Cardiac septum (tissue), 1 donor: ENCODE results near the gene H2BK1. TPM values are rescaled to one million over a fixed set of nuclear protein-coding genes. Genes with fewer than 3 reads are reported as not detected.

Experiments used
- DNase-seq: peaks from one replicate; pipeline ENCODE4 v3.0.0-alpha.2; 2020; ENCODE audit warnings: low spot score
- intact Hi-C: fragments of 100-400 bp; cut with DNase I; formaldehyde crosslinking; loops from one replicate; pipeline ENCODE4 v1.14.0; 2022
- total RNA-seq: library from RNA; stranded (reverse); fragmentation: NEBNext Ultra II Directional; extraction: Animal tissue kit (Norgen Biotek cat#: 25700); gene quantifications from one replicate; pipeline ENCODE4 v1.2.1, GENCODE V29; 2021
- donor health status: DM: no; HTN: no; CAD: no.

H2BK1 gene
- total RNA-seq, 1 donor from 2014 or later, result not detected

- DNase-seq, result no peak
- intact Hi-C loops, result no loop called here
Measured at GRCh38 chr7:151209588-151209987, 700 bp downstream of the H2BK1 start.

DNA sequence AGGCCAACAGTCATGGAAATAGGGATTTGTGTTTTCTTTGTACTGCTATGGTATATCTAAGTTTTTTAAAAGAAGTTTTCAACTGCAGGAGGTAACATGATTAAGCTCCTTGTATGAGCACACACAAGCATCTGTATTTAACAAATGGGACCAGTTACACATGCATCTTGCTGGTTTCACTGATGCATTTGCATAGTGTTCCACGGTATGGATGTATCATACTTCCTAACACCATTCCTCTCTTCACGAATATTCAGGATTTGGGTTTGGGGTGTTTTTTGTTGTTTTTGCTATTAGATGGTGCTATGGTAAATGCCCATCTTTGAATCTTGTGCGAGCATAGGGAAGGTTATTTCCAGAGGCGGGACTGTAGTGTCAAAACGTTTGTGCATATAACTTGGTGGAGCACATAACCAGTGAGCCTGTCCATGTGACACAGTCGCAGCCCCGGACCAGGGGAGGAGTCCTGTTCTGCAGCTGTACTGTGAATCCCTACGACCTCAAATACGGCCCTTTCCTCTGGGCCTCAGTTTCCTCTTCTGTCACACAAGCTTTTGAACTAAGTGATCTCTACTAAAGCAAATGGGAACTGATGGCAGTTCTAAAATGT is 1.9 kb downstream of the H2BK1 start:
- no peak for DNase-seq
- intact Hi-C loops, result no loop called here

DNA sequence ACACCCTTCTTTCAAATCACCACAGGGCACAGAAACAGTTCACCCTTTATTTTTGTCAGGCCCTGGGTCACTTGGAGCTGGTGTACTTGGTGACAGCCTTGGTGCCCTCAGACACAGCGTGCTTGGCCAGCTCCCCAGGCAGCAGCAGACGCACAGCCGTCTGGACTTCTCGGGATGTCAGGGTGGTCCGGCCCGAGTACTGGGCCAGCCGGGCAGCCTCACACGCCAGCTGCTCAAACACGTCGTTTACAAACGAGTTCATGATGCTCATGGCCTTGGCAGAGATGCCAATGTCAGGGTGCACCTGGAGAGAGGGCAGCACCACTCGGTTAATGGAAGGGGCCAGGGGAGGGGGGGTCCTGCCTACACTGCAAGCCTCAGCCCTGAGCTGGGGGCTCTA is 2.5 kb downstream of the H2BK1 start:
- intact Hi-C loops, result no loop called here
- DNase-seq, result no peak

- no peak for DNase-seq
- intact Hi-C loops, result no loop called here
Measured at GRCh38 chr7:151207315-151207714, 3.0 kb downstream of the H2BK1 start.

GRCh38 chr7:151206914-151207313 is 3.4 kb downstream of the H2BK1 start:
- DNase-seq, result no peak
- intact Hi-C loops, result no loop called here

GRCh38 chr7:151205730-151206129 is 4.6 kb downstream of the H2BK1 start:
- intact Hi-C loops, result no loop called here
- DNase-seq, result no peak

DNA sequence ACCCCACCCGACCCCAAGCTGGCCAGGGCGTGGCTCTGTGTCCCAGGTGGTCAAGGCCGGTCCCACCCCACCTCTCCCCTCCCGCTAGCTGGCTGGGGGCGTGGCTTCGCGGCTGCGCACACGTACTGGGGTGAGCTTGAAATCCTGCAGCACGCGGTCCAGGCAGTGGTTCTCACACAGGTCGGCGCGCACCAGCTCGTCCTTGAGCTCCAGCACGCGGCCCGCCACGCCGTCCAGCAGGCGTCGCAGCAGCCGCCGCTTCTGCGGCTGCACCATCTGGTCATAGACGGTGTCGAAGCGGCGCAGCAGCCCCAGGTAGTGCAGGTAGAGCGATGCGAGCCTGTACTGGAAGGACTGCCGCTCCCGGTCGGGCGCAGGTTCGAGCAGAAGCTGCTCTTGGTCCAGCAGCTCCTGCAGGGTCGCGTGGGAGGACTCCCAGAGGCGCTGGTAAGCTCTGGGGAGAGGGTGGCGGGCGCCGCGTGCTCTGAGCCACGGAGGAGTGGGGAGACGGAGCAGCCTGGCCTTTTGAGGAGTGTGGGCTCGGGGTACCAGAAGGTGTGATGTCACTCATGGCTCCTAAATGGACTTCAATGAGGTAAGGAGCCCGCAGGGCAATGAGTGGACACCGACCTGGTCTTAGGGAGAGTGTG is 5.8 kb downstream of the H2BK1 start:
- intact Hi-C loops, result no loop called here
- DNase-seq, result no peak

DNA sequence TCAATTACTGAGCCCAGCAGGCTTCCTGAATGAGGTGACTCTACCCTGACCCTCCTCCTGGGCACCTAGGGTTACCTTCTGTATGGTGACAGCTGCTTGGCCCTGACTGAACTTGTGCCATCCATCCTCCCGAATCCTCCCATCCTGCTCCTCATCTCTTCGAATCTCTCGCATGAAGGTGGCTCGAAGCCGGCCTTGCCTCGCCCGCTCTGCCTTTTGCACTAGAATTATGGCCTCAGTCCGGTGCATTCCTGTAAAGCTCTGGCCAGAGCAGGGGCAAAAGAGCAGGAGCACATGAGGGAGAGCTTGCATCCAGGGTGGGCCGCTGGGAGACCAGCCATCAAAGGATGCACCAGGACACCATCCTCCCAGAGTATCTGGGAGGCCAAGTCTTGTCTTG is 7.5 kb downstream of the H2BK1 start:
- no peak for DNase-seq
- intact Hi-C loops, result no loop called here

GRCh38 chr7:151201751-151202150 is 8.5 kb downstream of the H2BK1 start:
- DNase-seq, result no peak
- intact Hi-C loops, result no loop called here

DNA sequence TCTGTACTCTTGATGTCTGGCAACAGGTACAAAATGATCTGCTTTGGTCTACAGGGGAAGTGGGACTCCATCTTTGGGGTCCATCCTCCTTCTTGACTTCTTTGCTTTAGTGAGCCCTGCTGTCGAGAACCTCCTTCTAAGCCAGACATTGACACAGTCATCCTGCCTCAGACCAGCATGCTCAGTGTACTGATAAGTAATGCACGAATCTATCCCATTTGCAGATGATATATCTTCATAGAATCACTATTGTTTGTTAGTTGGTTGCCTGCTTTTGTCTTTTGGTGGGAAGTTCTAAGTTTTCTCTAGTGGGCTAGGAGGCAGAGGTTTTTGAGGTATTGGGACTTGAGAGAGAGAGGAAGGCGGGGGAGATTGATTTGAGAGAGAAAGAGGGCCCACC is 8.9 kb downstream of the H2BK1 start:
- intact Hi-C loops, result no loop called here
- DNase-seq, result no peak

- intact Hi-C loops, result no loop called here
- no peak for DNase-seq
Measured at GRCh38 chr7:151198945-151199848, 11.1 kb downstream of the H2BK1 start.

GRCh38 chr7:151197932-151198331 is 12.4 kb downstream of the H2BK1 start:
- DNase-seq, result no peak
- intact Hi-C loops, result no loop called here

GRCh38 chr7:151195616-151196450 is 14.5 kb downstream of the H2BK1 start:
- no peak for DNase-seq
- intact Hi-C loops, result no loop called here

DNA sequence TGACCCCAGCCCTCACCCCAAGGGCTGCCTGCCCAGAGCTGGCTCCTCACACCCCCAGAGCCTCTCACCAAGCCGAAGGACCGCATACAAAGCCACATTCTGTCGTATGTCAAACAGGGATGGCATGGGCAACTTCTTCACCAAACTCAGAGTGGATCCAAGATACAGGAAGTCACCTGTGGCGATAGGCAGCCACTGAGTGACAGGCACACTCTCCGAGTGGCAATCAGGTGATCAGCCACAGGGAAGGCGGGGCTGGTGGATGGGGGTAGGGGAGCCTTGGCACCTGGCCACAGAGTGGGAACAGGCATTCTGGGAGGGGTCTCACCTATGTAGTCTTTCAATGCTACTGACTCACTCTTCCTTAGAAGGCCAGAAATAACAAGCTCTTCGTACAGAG is 16.1 kb downstream of the H2BK1 start:
- DNase-seq, result no peak
- intact Hi-C loops, result no loop called here

DNA sequence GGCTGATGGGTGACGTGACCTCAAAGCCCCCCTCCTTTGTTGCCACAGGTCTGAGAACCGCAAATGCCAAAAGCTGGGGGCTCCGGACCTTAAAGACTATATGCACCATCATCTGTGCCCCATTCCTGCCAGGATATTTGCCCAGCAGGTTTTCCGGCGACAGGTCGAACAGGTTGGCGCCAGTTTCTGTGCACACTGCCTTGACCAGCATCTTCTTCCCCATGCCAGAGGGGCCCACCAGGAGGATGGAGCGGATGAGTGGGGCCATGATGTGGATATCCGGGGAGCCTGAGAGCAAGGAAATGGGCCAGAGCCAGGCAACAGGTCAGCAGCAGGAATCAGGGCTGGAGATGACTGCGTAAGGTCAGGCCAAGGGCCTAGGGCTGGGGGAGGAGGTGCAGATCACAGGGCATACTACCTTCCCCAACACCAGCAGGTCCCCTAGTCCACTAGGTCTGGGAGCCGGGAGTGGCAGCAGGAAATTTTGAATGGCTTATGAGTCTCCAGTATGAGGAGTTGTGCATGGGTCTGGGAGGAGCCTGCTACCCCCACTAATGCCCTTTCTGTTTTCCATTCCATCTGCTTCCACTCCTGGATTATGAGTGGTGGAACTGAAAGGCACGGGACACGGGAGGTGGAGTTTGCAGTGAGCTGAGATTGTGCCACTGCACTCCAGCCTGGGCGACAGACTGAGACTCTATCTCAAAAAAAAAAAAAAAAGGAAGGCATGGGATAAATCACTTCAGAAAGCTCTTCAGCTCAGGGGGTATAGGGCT is 16.9 kb downstream of the H2BK1 start:
- intact Hi-C loops, result no loop called here
- DNase-seq, result no peak

DNA sequence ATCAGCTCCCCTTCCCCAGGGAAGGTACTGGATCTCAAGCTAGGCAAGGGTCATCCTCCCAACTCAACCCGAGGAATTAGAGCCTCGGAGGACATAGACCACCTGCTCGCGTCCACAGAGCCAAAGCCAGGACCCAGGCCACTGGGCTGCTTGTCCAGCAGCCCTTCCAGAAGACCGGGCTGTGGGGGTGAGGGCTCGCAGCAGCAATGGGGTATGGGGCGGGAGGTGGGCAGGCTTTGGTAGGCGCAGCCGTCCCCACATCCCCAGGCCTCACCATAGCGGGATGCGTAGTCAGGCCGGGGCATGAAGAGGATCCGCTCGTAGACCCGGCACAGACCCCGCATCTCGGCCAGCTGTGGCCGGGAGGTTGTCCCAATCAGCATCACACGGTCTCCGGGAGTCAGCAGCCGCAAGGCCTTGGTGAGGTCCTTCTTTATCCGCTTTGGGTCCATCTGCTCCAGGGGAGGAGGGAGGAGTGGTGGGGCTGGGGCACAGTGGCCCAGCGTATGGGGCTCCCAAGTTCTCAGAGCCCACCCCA is 18.2 kb downstream of the H2BK1 start:
- intact Hi-C loops, result no loop called here
- no peak for DNase-seq

GRCh38 chr7:151191544-151191943 is 18.7 kb downstream of the H2BK1 start:
- intact Hi-C loops, result no loop called here
- no peak for DNase-seq

- intact Hi-C loops, result loop anchor here (5.0 kb wide), 1 partner anchor 48 kb away; no protein-coding TSS in a partner anchor
- DNase-seq, result no peak
Measured at GRCh38 chr7:151189038-151189437, 21.2 kb downstream of the H2BK1 start.

- DNase-seq, result no peak
- intact Hi-C loops, result loop anchor here (5.0 kb wide), 1 partner anchor 49 kb away; no protein-coding TSS in a partner anchor
Measured at GRCh38 chr7:151188252-151188542, 22.1 kb downstream of the H2BK1 start.
